ENCODE results near the gene OR4C6.

GRCh38 chr11:55652560-55652959 is 9.4 kb upstream of the OR4C6 start:
- TF ChIP-seq EZH2 (IDR thresholded peaks at IDR 0.05; ENCODE audit: low read length, unreplicated experiment) (no peak), CTCF (conservative IDR thresholded peaks at IDR 0.05; ENCODE audit: low read depth, low read length) (no peak)
